ENCODE measurements around the gene ZNF75A. TPM values are rescaled to one million over a fixed set of nuclear protein-coding genes. Genes with fewer than 3 reads are reported as not detected.

Gene ZNF75A
- polyA plus RNA-seq, 3 donors: 2.3 to 10.2 (median 2.8) TPM

DNA sequence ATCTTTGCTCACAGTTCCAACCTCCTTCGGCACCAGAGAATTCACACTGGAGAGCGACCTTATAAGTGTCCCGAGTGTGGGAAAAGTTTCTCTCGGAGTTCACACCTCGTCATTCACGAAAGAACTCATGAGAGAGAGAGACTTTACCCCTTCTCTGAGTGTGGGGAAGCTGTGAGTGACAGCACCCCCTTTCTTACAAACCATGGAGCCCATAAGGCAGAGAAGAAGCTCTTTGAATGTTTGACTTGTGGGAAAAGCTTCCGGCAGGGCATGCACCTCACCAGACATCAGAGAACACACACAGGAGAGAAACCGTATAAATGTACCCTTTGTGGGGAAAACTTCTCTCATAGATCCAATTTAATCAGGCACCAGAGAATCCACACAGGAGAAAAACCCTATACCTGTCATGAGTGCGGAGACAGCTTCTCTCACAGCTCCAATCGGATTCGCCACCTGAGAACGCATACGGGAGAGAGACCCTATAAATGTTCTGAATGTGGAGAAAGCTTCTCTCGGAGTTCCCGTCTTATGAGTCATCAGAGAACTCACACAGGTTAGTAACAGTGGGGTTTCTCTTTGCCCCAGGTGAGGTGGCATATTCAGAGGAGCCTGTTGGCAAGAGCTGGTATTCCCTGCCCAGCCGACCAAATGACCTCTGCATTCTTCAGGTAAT lies 15.2 kb upstream of the ZNF75A start:
- H3K4me1 ChIP-seq (ENCODE audit: control insufficient read depth in 1 of 2, insufficient read depth in 2 of 2, low read length in 2 of 2): peaks cover 2 to 4% of the 10 kb centered on the region in 2 donors
- H3K79me2 ChIP-seq (ENCODE audit: insufficient read depth, low read length): peaks cover 43% of the 10 kb centered on the region
- TF ChIP-seq, protein P1, sequence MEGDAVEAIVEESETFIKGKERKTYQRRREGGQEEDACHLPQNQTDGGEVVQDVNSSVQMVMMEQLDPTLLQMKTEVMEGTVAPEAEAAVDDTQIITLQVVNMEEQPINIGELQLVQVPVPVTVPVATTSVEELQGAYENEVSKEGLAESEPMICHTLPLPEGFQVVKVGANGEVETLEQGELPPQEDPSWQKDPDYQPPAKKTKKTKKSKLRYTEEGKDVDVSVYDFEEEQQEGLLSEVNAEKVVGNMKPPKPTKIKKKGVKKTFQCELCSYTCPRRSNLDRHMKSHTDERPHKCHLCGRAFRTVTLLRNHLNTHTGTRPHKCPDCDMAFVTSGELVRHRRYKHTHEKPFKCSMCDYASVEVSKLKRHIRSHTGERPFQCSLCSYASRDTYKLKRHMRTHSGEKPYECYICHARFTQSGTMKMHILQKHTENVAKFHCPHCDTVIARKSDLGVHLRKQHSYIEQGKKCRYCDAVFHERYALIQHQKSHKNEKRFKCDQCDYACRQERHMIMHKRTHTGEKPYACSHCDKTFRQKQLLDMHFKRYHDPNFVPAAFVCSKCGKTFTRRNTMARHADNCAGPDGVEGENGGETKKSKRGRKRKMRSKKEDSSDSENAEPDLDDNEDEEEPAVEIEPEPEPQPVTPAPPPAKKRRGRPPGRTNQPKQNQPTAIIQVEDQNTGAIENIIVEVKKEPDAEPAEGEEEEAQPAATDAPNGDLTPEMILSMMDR (IDR thresholded peaks at IDR 0.05): no peak
- H2AFZ ChIP-seq (ENCODE audit: insufficient read depth, low read depth, low read length, poor library complexity, severe bottlenecking): no peak overlapping the region
- H3K4me3 ChIP-seq (replicated peaks in 1 of 3; ENCODE audit: low read depth in 2 of 3, low read length in 3 of 3): peak overlapping the region in 1 of 3 experiments; percentile 42
- peaks cover under 1% of the 10 kb centered on the region for H4K20me1 ChIP-seq (ENCODE audit: insufficient read depth, low read length)
- H3K4me3 Mint-ChIP-seq: no peak overlapping the region
- no peak overlapping the region for H3K4me2 ChIP-seq (replicated peaks; ENCODE audit: extremely low read depth, low read length, poor library complexity, severe bottlenecking)
- WGBS (ENCODE audit: insufficient coverage): 100% methylated on average over 5 of the region's 16 CpGs
- peaks cover 2% of the 10 kb centered on the region for H3K4me1 Mint-ChIP-seq
- no peak overlapping the region for H3K27ac Mint-ChIP-seq
- no peak overlapping the region for H3K27ac ChIP-seq (ENCODE audit: low read depth in 1 of 2, low read length in 2 of 2)
- H3K36me3 ChIP-seq (replicated peaks in 1 of 2; ENCODE audit: control insufficient read depth in 1 of 2, insufficient read depth in 2 of 2, low read length in 2 of 2): peaks cover 51 to 84% of the 10 kb centered on the region in 2 donors
- peaks cover 76 to 82% of the 10 kb centered on the region in 2 donors for H3K36me3 Mint-ChIP-seq
- no peak for DNase-seq
- intact Hi-C loops (cut with micrococcal nuclease): no loop called here
- peaks cover 91 to 97% of the 10 kb centered on the region in 2 donors for H3K9me3 ChIP-seq (replicated peaks in 1 of 2; ENCODE audit: control insufficient read depth in 1 of 2, insufficient read depth in 1 of 2, low read length in 2 of 2)
- H3K9ac ChIP-seq (ENCODE audit: insufficient read depth, low read length, poor library complexity, severe bottlenecking): no peak overlapping the region
- peaks cover 75 to 99% (median 96%) of the 10 kb centered on the region in 7 donors for H3K9me3 Mint-ChIP-seq
- H3K27me3 ChIP-seq (ENCODE audit: control insufficient read depth in 2 of 2, insufficient read depth in 2 of 2, low read length in 2 of 2): no peaks in the 10 kb centered on the region
- peaks cover 0 to 4% (median 3%) of the 10 kb centered on the region in 3 donors for H3K27me3 Mint-ChIP-seq (ENCODE audit: low read depth in 3 of 3)

DNA sequence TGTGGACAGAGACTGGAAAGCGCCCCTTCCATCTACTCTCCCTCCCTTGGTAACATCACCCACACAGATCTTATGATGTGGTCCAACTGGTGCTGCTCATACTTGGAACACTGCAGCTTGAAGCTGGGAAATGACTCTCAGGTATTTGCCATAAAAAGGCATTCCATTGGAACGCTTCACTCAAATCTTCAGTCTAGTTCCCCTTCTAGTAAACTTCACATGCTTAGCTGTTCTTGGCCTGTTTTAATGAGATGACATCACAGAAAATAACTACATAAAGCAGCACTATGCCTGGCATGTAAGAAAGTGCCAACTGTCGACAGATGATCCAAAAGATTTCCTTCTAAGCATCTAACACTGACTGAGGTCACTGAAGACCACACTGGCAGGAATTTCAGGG lies 12.7 kb upstream of the ZNF75A start:
- H3K36me3 ChIP-seq (replicated peaks in 1 of 2; ENCODE audit: control insufficient read depth in 1 of 2, insufficient read depth in 2 of 2, low read length in 2 of 2): peaks cover 32 to 60% of the 10 kb centered on the region in 2 donors
- Mint-ChIP-seq H3K9me3 (peaks cover 77 to 100% (median 97%) of the 10 kb centered on the region in 7 donors), H3K36me3 (peaks cover 57 to 67% of the 10 kb centered on the region in 2 donors)

More for the DNA sequence above, 12.7 kb upstream of the ZNF75A start:
- H3K4me1 ChIP-seq (ENCODE audit: control insufficient read depth in 1 of 2, insufficient read depth in 2 of 2, low read length in 2 of 2): no peaks in the 10 kb centered on the region
- 100% methylated on average over 1 of the region's 3 CpGs for WGBS (ENCODE audit: insufficient coverage)
- H3K4me2 ChIP-seq (replicated peaks; ENCODE audit: extremely low read depth, low read length, poor library complexity, severe bottlenecking): no peak overlapping the region
- TF ChIP-seq, protein P1 (IDR thresholded peaks at IDR 0.05): no peak
- H3K79me2 ChIP-seq (ENCODE audit: insufficient read depth, low read length): peaks cover 19% of the 10 kb centered on the region
- H3K27me3 Mint-ChIP-seq (ENCODE audit: low read depth in 3 of 3): peaks cover 3 to 8% (median 4%) of the 10 kb centered on the region in 3 donors
- H3K27ac ChIP-seq (ENCODE audit: low read depth in 1 of 2, low read length in 2 of 2): no peak overlapping the region
- no peak for DNase-seq
- no peak overlapping the region for H2AFZ ChIP-seq (ENCODE audit: insufficient read depth, low read depth, low read length, poor library complexity, severe bottlenecking)
- H3K9me3 ChIP-seq (replicated peaks in 1 of 2; ENCODE audit: control insufficient read depth in 1 of 2, insufficient read depth in 1 of 2, low read length in 2 of 2): peaks cover 94 to 98% of the 10 kb centered on the region in 2 donors
- H4K20me1 ChIP-seq (ENCODE audit: insufficient read depth, low read length): no peaks in the 10 kb centered on the region
- H3K27me3 ChIP-seq (ENCODE audit: control insufficient read depth in 2 of 2, insufficient read depth in 2 of 2, low read length in 2 of 2): no peaks in the 10 kb centered on the region
- no peaks in the 10 kb centered on the region for H3K4me1 Mint-ChIP-seq
- H3K4me3 Mint-ChIP-seq: no peak overlapping the region
- peak overlapping the region in 1 of 7 donors; percentile 24 for H3K27ac Mint-ChIP-seq
- no peak overlapping the region for H3K9ac ChIP-seq (ENCODE audit: insufficient read depth, low read length, poor library complexity, severe bottlenecking)
- intact Hi-C loops (cut with micrococcal nuclease): no loop called here
- no peak overlapping the region for H3K4me3 ChIP-seq (replicated peaks in 1 of 3; ENCODE audit: low read depth in 2 of 3, low read length in 3 of 3)

Measured in CD14-positive monocyte (primary cell).